ENCODE results near the gene CAV2.

Gene CAV2

DNA sequence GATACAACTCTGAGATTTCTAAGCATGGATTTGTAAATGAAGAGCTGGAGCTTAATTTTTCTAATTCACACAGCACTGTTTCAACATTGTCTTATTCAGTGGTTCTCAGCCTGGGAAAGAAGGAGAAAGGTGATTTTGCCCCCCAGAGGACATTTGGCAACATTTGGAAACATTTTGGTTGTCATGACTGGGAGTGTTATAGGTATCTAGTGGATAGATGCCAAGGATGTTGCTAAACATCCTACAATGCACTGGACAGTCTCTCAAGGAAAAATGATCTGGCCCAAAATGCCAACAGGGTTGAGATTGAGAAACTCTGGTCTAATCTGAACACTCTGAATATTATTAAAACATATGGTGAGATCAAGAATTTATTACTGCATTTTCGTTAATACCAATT, 3.8 kb upstream of the CAV2 start:
- DNase-seq (ENCODE audit: low read depth): no peak

GRCh38 chr7:116496653-116497052, 2.9 kb upstream of the CAV2 start:
- DNase-seq (ENCODE audit: low read depth): no peak

GRCh38 chr7:116497708-116498107, 1.8 kb upstream of the CAV2 start:
- DNase-seq (ENCODE audit: low read depth): no peak

GRCh38 chr7:116500078-116500853, 728 bp downstream of the CAV2 start:
- no peak for DNase-seq (ENCODE audit: low read depth)

DNA sequence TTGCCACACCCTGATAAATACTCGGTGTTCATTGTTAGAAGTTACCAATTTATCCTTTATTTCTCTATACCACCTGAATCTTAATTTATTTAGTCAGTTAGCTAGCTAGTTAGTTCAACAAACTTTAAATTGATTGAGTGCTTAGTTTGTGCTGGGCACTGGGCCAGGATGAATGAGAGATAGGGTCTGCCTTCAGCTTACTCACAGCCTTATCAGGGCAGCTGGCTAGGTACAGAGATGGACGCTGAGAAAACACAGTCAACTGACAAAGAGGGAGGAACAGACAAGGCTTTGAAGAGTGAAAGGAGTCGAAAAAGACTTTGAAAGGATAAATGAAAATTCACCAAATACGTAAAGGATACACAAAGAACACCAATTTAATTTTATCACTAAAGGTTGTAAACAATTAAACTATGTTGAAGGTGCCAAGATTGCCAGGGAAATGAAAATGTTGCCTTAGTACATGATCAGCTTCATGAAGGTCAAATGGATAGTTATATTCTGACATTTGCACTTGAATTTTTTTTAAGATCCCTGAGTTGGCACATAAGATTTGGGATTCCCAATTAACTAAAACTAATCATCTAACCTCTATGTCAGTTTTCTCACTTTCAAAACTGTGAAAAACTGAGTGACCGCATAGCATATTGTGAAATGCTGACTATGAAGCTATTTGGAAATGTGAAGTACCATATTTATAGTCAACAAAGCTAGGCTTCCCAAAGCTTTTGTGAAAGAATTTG, 2.1 kb downstream of the CAV2 start:
- DNase-seq (ENCODE audit: low read depth): no peak

DNA sequence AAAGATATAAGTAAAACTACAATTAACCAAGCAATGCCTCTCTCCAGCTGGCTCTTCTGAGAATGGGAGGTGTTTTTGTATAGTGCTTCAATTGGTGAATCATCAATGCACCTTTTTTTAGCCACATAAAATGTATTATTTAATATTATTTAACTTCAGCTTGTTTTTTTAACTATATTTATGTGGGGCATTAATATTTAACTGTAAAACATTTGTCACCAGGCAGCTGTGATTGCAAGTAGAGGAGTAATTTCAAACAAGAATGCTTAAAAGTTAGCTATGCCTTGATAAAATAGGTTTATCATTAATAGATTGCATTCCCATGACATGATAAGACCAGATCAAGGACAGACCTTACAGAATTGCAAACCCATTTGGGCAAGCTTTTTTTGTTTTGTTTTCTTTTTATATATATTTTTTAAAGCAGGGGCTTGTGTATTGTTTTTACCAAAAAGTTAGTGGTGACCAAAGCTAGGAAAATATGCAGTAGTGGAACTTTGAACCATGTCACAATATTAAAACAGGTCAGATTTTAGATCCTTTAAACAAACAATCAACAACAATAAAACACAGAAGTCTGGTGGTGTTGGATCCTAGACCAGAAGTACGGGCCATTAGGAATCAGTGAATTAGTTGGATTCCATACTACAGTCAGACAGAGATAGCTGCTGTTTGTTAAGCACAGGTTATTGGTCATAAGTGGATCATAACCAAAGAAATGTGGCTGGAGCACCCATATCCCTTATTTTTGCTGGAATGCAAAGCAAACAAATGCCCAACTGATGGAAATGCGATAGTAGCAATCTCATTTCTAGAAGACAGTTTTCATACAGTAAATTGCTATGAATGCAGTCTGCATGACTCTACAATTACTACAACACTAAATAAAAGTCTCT, 2.9 kb downstream of the CAV2 start:
- DNase-seq (ENCODE audit: low read depth): no peak

DNA sequence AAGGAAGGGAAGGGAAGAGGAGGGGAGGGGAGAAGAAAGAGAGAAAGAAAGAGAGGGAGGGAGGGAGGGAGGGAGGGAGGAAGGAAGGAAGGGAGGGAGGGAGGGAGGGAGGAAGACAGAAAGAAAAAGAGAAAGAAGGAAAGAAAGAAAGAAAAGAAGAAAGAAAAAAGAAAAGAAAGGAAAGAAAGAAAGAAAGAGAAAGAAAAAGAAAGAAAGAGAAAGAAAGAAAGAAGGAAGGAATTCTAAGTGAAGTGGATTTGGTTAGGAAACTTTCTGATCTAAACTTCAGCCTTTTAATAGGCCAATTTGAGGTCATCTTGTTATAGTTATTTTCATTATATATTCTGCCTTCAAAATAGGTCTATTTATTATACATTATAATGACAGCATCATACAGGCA, 4.3 kb downstream of the CAV2 start:
- no peak for DNase-seq (ENCODE audit: low read depth)

DNA sequence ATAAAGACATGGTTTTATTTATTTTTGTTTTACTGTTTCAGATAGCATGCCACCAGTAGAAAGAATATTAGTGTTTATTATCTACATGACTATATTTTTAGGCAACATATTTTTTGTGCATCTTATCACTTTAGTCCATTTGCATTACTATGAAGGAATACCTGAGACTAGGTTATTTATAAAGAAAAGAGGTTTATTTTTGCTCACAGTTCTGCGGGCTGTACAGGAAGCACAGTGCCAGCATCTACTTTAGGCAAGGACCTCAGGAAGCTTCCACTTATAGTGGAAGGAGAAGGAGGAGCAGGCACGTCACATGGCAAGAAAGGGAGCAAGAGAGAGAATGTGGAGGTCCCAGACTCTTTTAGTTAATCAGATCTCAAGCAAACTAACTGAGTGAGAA, 5.7 kb downstream of the CAV2 start:
- no peak for DNase-seq (ENCODE audit: low read depth)

DNA sequence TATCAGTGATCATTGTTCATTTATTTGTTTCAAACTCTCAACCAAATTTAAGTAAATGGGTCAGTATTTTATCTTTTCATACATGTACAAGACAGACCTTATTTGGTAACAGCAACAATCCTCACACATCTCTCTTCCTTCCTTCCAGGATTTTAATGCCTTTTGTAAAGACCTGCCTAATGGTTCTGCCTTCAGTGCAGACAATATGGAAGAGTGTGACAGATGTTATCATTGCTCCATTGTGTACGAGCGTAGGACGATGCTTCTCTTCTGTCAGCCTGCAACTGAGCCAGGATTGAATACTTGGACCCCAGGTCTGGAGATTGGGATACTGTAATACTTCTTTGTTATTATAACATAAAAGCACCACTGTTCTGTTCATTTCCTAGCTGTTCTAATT, 6.3 kb downstream of the CAV2 start:
- no peak for DNase-seq (ENCODE audit: low read depth)

DNA sequence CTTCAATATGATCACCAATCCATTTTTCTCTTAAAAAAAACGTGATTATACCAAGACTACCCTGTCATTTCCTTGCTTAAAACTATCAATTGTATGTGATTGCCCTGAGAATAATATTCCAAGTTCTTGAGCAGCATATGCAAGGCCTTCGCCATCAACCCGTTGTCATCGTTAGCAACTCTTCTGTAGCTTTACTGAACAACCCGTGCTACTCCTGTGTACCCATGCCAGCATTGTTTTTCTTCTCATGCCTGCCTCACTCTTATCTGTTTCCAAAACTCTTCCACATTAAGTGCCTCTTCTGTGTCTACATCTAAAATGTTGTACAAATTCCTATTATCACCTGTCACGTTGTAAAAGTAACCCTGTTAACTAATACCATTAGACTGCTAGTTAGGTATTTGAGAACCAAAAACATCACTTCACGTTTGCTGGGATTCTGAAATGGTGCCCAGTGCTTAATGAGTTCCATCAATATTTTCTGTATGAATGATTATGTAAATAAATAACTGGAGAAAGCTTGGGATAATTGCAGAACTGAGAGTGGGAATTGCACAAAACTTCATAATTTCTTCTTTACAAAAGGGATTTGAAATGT, 10.5 kb downstream of the CAV2 start:
- DNase-seq (ENCODE audit: low read depth): no peak

GRCh38 chr7:116510795-116511194, 11.3 kb downstream of the CAV2 start:
- no peak for DNase-seq (ENCODE audit: low read depth)

GRCh38 chr7:116511552-116512519, 12.3 kb downstream of the CAV2 start:
- no peak for DNase-seq (ENCODE audit: low read depth)

GRCh38 chr7:116512520-116513188, 13.1 kb downstream of the CAV2 start:
- no peak for DNase-seq (ENCODE audit: low read depth)

DNA sequence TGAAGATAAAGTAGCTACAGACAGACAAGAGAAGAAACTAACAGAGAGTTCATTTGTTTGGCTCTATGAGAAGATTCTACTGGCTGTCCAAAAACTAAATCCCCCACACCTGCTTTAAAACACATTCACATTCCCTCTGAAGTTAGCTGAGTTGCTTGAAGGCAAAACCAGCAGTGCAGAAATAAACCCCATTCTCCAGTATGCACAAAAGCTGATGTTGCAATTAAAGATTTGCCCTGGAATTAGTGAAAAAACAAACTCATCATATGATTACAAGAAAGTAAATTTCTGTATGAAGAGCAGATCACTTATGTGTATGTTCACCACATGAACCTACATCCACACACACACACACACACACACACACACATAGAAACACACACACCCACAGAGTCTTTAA, 16.0 kb downstream of the CAV2 start:
- no peak for DNase-seq (ENCODE audit: low read depth)

DNA sequence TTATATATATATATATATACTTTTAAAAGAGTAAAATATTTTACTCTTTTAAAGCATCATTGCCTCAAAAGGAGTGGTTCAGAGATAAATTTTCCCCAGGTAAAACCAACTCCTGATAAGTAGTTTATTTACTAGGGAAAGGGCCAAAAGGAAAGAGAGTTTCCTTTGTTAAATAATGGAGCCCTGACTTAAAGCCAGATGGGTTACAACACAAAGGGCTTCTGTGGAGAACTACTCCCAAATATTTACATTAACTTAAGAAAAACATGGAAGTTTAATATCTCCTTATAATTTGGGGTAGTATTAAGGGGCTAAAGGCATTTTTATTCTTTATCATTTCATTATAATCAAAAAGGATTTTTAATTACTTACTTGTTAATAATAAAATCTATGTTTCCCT, 16.8 kb downstream of the CAV2 start:
- DNase-seq (ENCODE audit: low read depth): no peak

DNA sequence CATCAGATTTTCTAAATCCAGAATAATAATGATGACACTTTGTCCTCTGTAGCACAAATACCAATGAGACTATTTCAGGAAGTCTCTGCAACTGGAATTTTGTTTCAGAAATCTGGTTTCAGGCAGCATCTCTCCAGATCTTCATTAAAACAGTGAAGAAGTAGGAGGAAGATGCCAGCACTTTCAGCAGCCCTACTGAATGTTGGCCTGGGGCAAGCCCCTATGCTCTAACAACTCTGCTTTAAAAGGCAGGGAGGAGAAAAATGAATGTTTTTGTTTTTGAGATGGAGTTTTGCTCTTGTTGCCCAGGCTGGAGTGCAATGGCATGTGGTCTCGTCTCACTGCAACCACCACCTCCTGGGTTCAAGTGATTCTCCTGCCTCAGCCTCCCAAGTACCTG, 18.1 kb downstream of the CAV2 start:
- DNase-seq (ENCODE audit: low read depth): no peak

- DNase-seq (ENCODE audit: low read depth): no peak
Measured at GRCh38 chr7:116518961-116519360, 19.4 kb downstream of the CAV2 start.

DNA sequence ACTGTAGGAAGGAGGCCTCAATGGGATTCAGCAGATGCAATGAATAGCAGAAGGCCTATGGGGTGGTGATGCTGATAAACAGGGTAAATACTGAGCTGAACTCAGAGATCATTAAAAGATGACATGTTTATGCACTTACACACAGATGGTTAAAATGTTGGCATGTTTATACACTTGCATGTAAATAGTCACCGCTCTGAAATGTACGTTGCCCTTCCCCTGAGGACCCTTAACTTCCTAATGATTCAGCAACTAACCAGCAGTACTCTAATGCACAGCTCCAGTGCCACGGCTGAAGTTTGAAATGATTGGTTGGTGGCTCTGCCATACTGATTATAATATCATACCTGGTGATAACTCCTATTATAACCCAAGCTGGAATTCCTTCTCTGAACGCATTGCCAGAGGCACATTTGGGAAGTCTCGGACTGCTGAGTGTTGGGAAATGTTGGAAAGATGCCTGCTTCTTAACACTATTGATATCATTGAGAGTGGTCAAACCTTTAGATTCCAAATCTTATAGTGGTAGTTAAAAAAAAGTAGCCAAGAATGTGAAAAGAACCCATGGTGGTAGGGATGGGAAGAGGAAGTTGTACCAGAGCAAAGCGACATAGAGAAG, 21.6 kb downstream of the CAV2 start:
- DNase-seq (ENCODE audit: low read depth): no peak

GRCh38 chr7:116522247-116522646, 22.7 kb downstream of the CAV2 start:
- DNase-seq (ENCODE audit: low read depth): no peak

GRCh38 chr7:116524221-116524608, 24.7 kb downstream of the CAV2 start:
- no peak for DNase-seq (ENCODE audit: low read depth)
